Panc1 (cell line): ENCODE results near the gene C5orf24. TPM values are rescaled to one million over a fixed set of nuclear protein-coding genes. Genes with fewer than 3 reads are reported as not detected.

Experiments used
- ATAC-seq: fragments of 200-7000 bp; cut with Tn5 transposase; 2 replicates; pipeline ENCODE4 v1.9.1; 2020; ENCODE audit warnings: mild to moderate bottlenecking, moderate library complexity
- BruUV-seq: library from RNA; stranded (reverse); fragments of 400-500 nt; replicated peaks from 2 replicates; lab custom pipeline; 2021; lab: Mats Ljungman, UMichigan
- CTCF ChIA-PET: fragments of 300-600 bp; sonication (Branson Sonifier 250); formaldehyde crosslinking; loops from one replicate; lab custom pipeline; 2022; ENCODE audit warnings: antibody characterized with exemption; lab: Charles Lee
- POLR2A ChIA-PET: fragments of 300-600 bp; sonication (Branson Sonifier 250); formaldehyde crosslinking; loops from one replicate; lab custom pipeline; 2022; ENCODE audit warnings: antibody characterized with exemption; lab: Charles Lee
- DNase-seq: peaks from one replicate; pipeline ENCODE4 v3.0.0-alpha.2; 2010; ENCODE audit warnings: low read depth, low spot score
- H3K27ac ChIP-seq: 2 replicates; pipeline ENCODE4 v1.5.1; 2011; ENCODE audit warnings: mild to moderate bottlenecking, low read length, inconsistent platforms
- H3K27me3 ChIP-seq: fragments of 200-500 bp; sonication (Bioruptor generic); 2 replicates; pipeline ENCODE4 v1.6.0; 2014; ENCODE audit warnings: low read length, inconsistent platforms; ENCODE audit not compliant: control insufficient read depth, insufficient read depth
- H3K36me3 ChIP-seq: fragments of 200-500 bp; sonication (Bioruptor generic); 2 replicates; pipeline ENCODE4 v1.5.1; 2014; ENCODE audit warnings: inconsistent platforms, mild to moderate bottlenecking, low read length, moderate library complexity; ENCODE audit not compliant: control insufficient read depth, insufficient read depth
- H3K4me1 ChIP-seq: 2 replicates; pipeline ENCODE4 v1.5.1; 2011; ENCODE audit warnings: inconsistent platforms, mild to moderate bottlenecking, low read length, moderate library complexity; ENCODE audit not compliant: control insufficient read depth, insufficient read depth
- H3K4me3 ChIP-seq, 2 experiments: 2 replicates each; pipeline ENCODE4 v1.5.1; 2011 to 2012; ENCODE audit warnings: low read depth in 2 of 2, low read length in 2 of 2, mild to moderate bottlenecking in 2 of 2, inconsistent platforms in 1 of 2, moderate library complexity in 1 of 2
- H3K9me3 ChIP-seq: fragments of 200-500 bp; sonication (Bioruptor generic); 2 replicates; pipeline ENCODE4 v1.5.1; 2014; ENCODE audit warnings: low read depth, mild to moderate bottlenecking, inconsistent platforms, low read length, moderate library complexity; ENCODE audit not compliant: control insufficient read depth, insufficient read depth
- POLR2AphosphoS5 ChIP-seq: IDR thresholded peaks from 2 replicates; pipeline ENCODE4 v1.6.1; 2012; ENCODE audit warnings: mild to moderate bottlenecking, low read depth, low read length, moderate library complexity
- REST ChIP-seq, 2 experiments: IDR thresholded peaks; 2 replicates each; pipeline ENCODE4 v1.6.1; 2011 to 2012; ENCODE audit warnings: low read depth in 2 of 2, control low read depth in 1 of 2, low read length in 1 of 2, mild to moderate bottlenecking in 1 of 2, moderate library complexity in 1 of 2; ENCODE audit not compliant: insufficient read depth in 1 of 2
- SIN3A ChIP-seq: IDR thresholded peaks from 2 replicates; pipeline ENCODE4 v1.6.1; 2012; ENCODE audit warnings: low read depth, mild to moderate bottlenecking, low read length, moderate library complexity, borderline replicate concordance; ENCODE audit not compliant: insufficient read depth
- TCF7L2 ChIP-seq: IDR thresholded peaks from 2 replicates; pipeline ENCODE4 v1.6.1; 2011; ENCODE audit warnings: mild to moderate bottlenecking, low read depth, low read length, inconsistent platforms
- in situ Hi-C: cut with HindIII; loops from 2 replicates; pipeline ENCODE4 v1.10.0; 2016; ENCODE audit warnings: low sequenced_read_pairs, low pct_unique_long_range_greater_than_20kb
- intact Hi-C: fragments of 100-400 bp; cut with micrococcal nuclease; formaldehyde crosslinking; loops from one replicate; pipeline ENCODE4 v1.10.0; 2022; ENCODE audit not compliant: unreplicated experiment
- total RNA-seq: library from RNA; stranded (reverse); gene quantifications from one replicate; pipeline ENCODE4 v1.2.1, GENCODE V29; 2021; ENCODE audit not compliant: unreplicated experiment
- TF ChIP-seq, protein P1 (sequence below): fragments of 450-650 bp; IDR thresholded peaks from 2 replicates; pipeline ENCODE4 v1.5.1; 2017; ENCODE audit warnings: mild to moderate bottlenecking

The C5orf24 gene
- total RNA-seq, 1 experiment from 2014 or later, result 51.7 TPM

DNA sequence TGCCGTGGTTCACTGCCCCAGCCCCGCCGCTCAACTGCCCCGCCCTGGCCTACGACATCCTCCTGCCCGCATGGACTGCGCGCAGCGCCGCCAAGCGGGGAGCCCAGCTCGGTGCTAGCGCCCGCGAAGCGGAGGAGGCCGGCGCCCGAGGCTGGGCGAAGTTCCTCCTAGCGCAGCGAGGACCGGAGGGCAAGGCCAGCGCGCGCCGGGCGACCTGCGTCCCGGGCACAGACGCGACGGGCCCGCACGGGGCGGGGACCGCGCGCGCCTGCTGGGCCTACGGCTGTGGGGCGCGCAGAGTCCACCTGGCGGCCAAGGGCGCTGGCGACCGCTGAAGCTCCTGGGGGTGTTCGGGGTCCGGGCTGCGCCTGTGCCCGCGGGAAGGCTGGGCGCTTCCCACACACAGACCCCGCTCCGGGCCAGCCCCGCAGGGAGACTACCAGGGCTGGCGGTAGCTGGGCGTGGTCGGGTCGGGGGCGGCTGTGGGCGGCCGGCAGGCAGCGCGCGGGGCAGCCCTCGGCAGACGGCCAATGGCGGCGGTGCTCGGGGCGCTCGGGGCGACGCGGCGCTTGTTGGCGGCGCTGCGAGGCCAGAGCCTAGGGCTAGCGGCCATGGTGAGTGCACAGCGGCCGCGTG is 59.0 kb downstream of the C5orf24 start, which contains the start of gene PCBD2:
Gene PCBD2, plus strand, starts transcription at position 522 of the 636 bp plus-strand sequence. Its CDS starts 9 bp downstream, at position 531.
- Histone ChIP-seq H3K36me3 (no peaks in the 10 kb centered on the region; the same call in 1 of the 2 replicates), H3K27me3 (no peaks in the 10 kb centered on the region), H3K9me3 (no peaks in the 10 kb centered on the region), H3K4me3 (peak within 1 kb of the TSS; percentile 70 to 75), H3K27ac (peak within 1 kb of the TSS; percentile 93), H3K4me1 (peaks cover 7% of the 10 kb centered on the region; the same call in 1 of the 2 replicates)
- no TSS peak for BruUV-seq
- in situ Hi-C loops (no loop called here), intact Hi-C loops (no loop called here)
- peak; percentile 64; the same call in 1 of the 2 replicates for TF ChIP-seq SIN3A
- peak; percentile 74 for TF ChIP-seq POLR2AphosphoS5
- TF ChIP-seq, protein P1, sequence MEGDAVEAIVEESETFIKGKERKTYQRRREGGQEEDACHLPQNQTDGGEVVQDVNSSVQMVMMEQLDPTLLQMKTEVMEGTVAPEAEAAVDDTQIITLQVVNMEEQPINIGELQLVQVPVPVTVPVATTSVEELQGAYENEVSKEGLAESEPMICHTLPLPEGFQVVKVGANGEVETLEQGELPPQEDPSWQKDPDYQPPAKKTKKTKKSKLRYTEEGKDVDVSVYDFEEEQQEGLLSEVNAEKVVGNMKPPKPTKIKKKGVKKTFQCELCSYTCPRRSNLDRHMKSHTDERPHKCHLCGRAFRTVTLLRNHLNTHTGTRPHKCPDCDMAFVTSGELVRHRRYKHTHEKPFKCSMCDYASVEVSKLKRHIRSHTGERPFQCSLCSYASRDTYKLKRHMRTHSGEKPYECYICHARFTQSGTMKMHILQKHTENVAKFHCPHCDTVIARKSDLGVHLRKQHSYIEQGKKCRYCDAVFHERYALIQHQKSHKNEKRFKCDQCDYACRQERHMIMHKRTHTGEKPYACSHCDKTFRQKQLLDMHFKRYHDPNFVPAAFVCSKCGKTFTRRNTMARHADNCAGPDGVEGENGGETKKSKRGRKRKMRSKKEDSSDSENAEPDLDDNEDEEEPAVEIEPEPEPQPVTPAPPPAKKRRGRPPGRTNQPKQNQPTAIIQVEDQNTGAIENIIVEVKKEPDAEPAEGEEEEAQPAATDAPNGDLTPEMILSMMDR, result peak; percentile 99
- TF ChIP-seq TCF7L2, result peak; percentile 36
- TF ChIP-seq REST (IDR thresholded peaks at IDR 0.05; ENCODE audit: insufficient read depth in 1 of 2, low read depth in 2 of 2, low read length in 1 of 2), result no peak; a peak in 1 of 4 replicates
- peak; percentile 93 for ATAC-seq
- POLR2A ChIA-PET, result interaction anchor here (0.5 to 1.2 kb wide), 2 partner anchors 44 to 59 kb away, joined by 3 to 4 read pairs; partner anchors contain the start of gene C5orf24
- CTCF ChIA-PET, result interaction anchor here (0.6 to 1.2 kb wide), 2 partner anchors 37 to 289 kb away, joined by 3 read pairs; no protein-coding TSS in a partner anchor
- DNase-seq, result peak; percentile 72

GRCh38 chr5:134905246-134905996 is 59.7 kb downstream of the C5orf24 start:
- Histone ChIP-seq H3K36me3 (no peaks in the 10 kb centered on the region; the same call in 1 of the 2 replicates), H3K4me1 (peaks cover 7% of the 10 kb centered on the region; the same call in 1 of the 2 replicates), H3K27me3 (no peaks in the 10 kb centered on the region), H3K4me3 (peak overlapping the region; percentile 70 to 75), H3K9me3 (no peaks in the 10 kb centered on the region), H3K27ac (peak overlapping the region; percentile 93)
- TF ChIP-seq, protein P1, result peak; percentile 84
- TF ChIP-seq POLR2AphosphoS5 (peak; percentile 16; the same call in 1 of the 2 replicates), SIN3A (0 out of 2 replicates have a peak, but pooled peaks have one; percentile 25), REST (IDR thresholded peaks at IDR 0.05; ENCODE audit: insufficient read depth in 1 of 2, low read depth in 2 of 2, low read length in 1 of 2) (no peak)
- DNase-seq, result peak; percentile 50
- ChIA-PET CTCF (interaction anchor here (1.2 kb wide), 1 partner anchor 288 kb away, joined by 3 read pairs; no protein-coding TSS in a partner anchor), POLR2A (no interaction called here)
- intact Hi-C loops, result no loop called here
- in situ Hi-C loops, result no loop called here
- ATAC-seq, result peak; percentile 76
- BruUV-seq, result no TSS peak
